IMR-90 (cell line): Measurements from ENCODE around the gene PNCK. TPM values are rescaled to one million over a fixed set of nuclear protein-coding genes. Genes with fewer than 3 reads are reported as not detected.

Experiments used
- ATAC-seq: fragments of 200-7000 bp; cut with Tn5 transposase; 2 replicates; pipeline ENCODE4 v1.9.1; 2020; ENCODE audit warnings: low read depth, mild to moderate bottlenecking, moderate library complexity
- BruUV-seq: library from RNA; stranded (reverse); fragments of 400-500 nt; replicated peaks from 2 replicates; lab custom pipeline; 2021; lab: Mats Ljungman, UMichigan
- CTCF ChIA-PET: fragments of 300-600 bp; formaldehyde crosslinking; extraction: SDS; loops from one replicate; lab custom pipeline; 2021; ENCODE audit warnings: antibody characterized with exemption; lab: Yijun Ruan, JAX
- POLR2A ChIA-PET: fragments of 300-600 bp; sonication (Branson Sonifier 250); formaldehyde crosslinking; loops from one replicate; lab custom pipeline; 2022; ENCODE audit warnings: antibody characterized with exemption; ENCODE audit not compliant: unreplicated experiment; lab: Charles Lee
- DNase-seq: peaks from one replicate; pipeline ENCODE4 v3.0.0; 2013
- H2AFZ ChIP-seq: replicated peaks from 2 replicates; pipeline ENCODE3; 2013; ENCODE audit warnings: low read length, mild to moderate bottlenecking; ENCODE audit not compliant: poor library complexity
- H2AK5ac ChIP-seq: 2 replicates; pipeline ENCODE4 v1.6.1; 2013; ENCODE audit warnings: low read depth, low read length, inconsistent platforms
- H2AK9ac ChIP-seq: replicated peaks from 2 replicates; pipeline ENCODE3; 2013; ENCODE audit warnings: mild to moderate bottlenecking, low read depth, low read length, moderate library complexity; ENCODE audit not compliant: poor library complexity
- H2BK120ac ChIP-seq: 2 replicates; pipeline ENCODE4 v1.6.1; 2013; ENCODE audit warnings: low read depth, low read length, inconsistent platforms
- H2BK15ac ChIP-seq: 3 replicates; pipeline ENCODE4 v1.6.1; 2013; ENCODE audit warnings: low read depth, low read length, inconsistent platforms
- H2BK20ac ChIP-seq: 2 replicates; pipeline ENCODE4 v1.6.1; 2013; ENCODE audit warnings: low read depth, mild to moderate bottlenecking, inconsistent platforms, low read length, moderate library complexity
- H2BK5ac ChIP-seq: 2 replicates; pipeline ENCODE4 v1.6.1; 2013; ENCODE audit warnings: mild to moderate bottlenecking, low read depth, low read length, inconsistent platforms; ENCODE audit not compliant: poor library complexity, severe bottlenecking
- H3K14ac ChIP-seq: replicated peaks from 2 replicates; pipeline ENCODE4 v1.6.1; 2013; ENCODE audit warnings: low read depth, low read length, inconsistent platforms
- H3K18ac ChIP-seq: 2 replicates; pipeline ENCODE4 v1.6.1; 2013; ENCODE audit warnings: low read depth, low read length, control low read depth
- H3K23ac ChIP-seq: 2 replicates; pipeline ENCODE4 v1.6.1; 2013; ENCODE audit warnings: low read depth, low read length, inconsistent platforms
- H3K27ac ChIP-seq: 2 replicates; pipeline ENCODE4 v1.5.1; 2013; ENCODE audit warnings: mild to moderate bottlenecking, control low read depth, low read length; ENCODE audit not compliant: insufficient read depth
- H3K27me3 ChIP-seq: 2 replicates; pipeline ENCODE4 v1.6.1; 2013; ENCODE audit warnings: low read length; ENCODE audit not compliant: control insufficient read depth, insufficient read depth
- H3K36me3 ChIP-seq: 2 replicates; pipeline ENCODE4 v1.6.1; 2013; ENCODE audit warnings: low read length, mixed read lengths; ENCODE audit not compliant: control insufficient read depth, insufficient read depth
- H3K4ac ChIP-seq: 2 replicates; pipeline ENCODE4 v1.6.1; 2013; ENCODE audit warnings: low read depth, low read length, inconsistent platforms
- H3K4me1 ChIP-seq: 2 replicates; pipeline ENCODE4 v1.6.1; 2013; ENCODE audit warnings: low read length, mixed read lengths; ENCODE audit not compliant: control insufficient read depth, insufficient read depth
- H3K4me2 ChIP-seq: 2 replicates; pipeline ENCODE4 v1.6.1; 2013; ENCODE audit warnings: low read depth, mild to moderate bottlenecking, control low read depth, low read length, moderate library complexity
- H3K4me3 ChIP-seq: 2 replicates; pipeline ENCODE4 v1.5.1; 2013; ENCODE audit warnings: low read depth, mild to moderate bottlenecking, control low read depth, low read length, moderate library complexity; ENCODE audit not compliant: insufficient read depth
- H3K56ac ChIP-seq: 2 replicates; pipeline ENCODE4 v1.6.1; 2013; ENCODE audit warnings: low read length, inconsistent platforms; ENCODE audit not compliant: insufficient read depth; ENCODE audit errors: extremely low read depth
- H3K79me1 ChIP-seq, 2 experiments: 2 replicates each; pipeline ENCODE4 v1.6.1; 2013; ENCODE audit warnings: low read length in 2 of 2, inconsistent platforms in 1 of 2, low read depth in 1 of 2
- H3K9ac ChIP-seq: 2 replicates; pipeline ENCODE4 v1.6.1; 2013; ENCODE audit warnings: low read depth, low read length, control low read depth
- H3K9me1 ChIP-seq: 2 replicates; pipeline ENCODE4 v1.6.1; 2013; ENCODE audit warnings: low read length, inconsistent platforms; ENCODE audit not compliant: insufficient read depth
- H3K9me3 ChIP-seq: 2 replicates; pipeline ENCODE4 v1.6.1; 2013; ENCODE audit warnings: low read length; ENCODE audit not compliant: control insufficient read depth, insufficient read depth
- H4K20me1 ChIP-seq: 2 replicates; pipeline ENCODE4 v1.6.1; 2013; ENCODE audit warnings: low read length, inconsistent platforms; ENCODE audit not compliant: insufficient read depth
- H4K5ac ChIP-seq: 2 replicates; pipeline ENCODE4 v1.6.1; 2013; ENCODE audit warnings: mild to moderate bottlenecking, low read depth, low read length, control low read depth
- H4K8ac ChIP-seq, 2 experiments: 2 replicates each; pipeline ENCODE4 v1.6.1; 2013; ENCODE audit warnings: low read depth in 2 of 2, low read length in 2 of 2, control low read depth in 1 of 2, inconsistent platforms in 1 of 2
- H4K91ac ChIP-seq: 2 replicates; pipeline ENCODE4 v1.6.1; 2013; ENCODE audit warnings: low read depth, low read length, inconsistent platforms; ENCODE audit not compliant: insufficient read depth
- BHLHE40 ChIP-seq: fragments of 150-350 bp; IDR thresholded peaks from 2 replicates; pipeline ENCODE4 v1.6.1; 2016; ENCODE audit warnings: mild to moderate bottlenecking, low read depth, low read length
- CEBPB ChIP-seq: IDR thresholded peaks from 2 replicates; pipeline ENCODE4 v1.6.1; 2012; ENCODE audit warnings: low read depth, low read length, improper control_type of control experiment
- CHD1 ChIP-seq: IDR thresholded peaks from 2 replicates; pipeline ENCODE4 v1.6.1; 2012; ENCODE audit warnings: low read depth, low read length, improper control_type of control experiment
- FOS ChIP-seq: fragments of 150-350 bp; IDR thresholded peaks from 2 replicates; pipeline ENCODE4 v1.6.1; 2016; ENCODE audit warnings: low read depth, low read length
- MAFK ChIP-seq: IDR thresholded peaks from 2 replicates; pipeline ENCODE4 v1.6.1; 2012; ENCODE audit warnings: low read depth, low read length, improper control_type of control experiment
- MAZ ChIP-seq: IDR thresholded peaks from 2 replicates; pipeline ENCODE4 v1.6.1; 2012; ENCODE audit warnings: low read depth, mild to moderate bottlenecking, low read length, improper control_type of control experiment, moderate library complexity, borderline replicate concordance
- MXI1 ChIP-seq: IDR thresholded peaks from 2 replicates; pipeline ENCODE4 v1.6.1; 2012; ENCODE audit warnings: low read depth, mild to moderate bottlenecking, low read length, moderate library complexity, borderline replicate concordance
- NFE2L2 ChIP-seq: fragments of 150-350 bp; IDR thresholded peaks from 2 replicates; pipeline ENCODE4 v1.6.1; 2016; ENCODE audit warnings: low read depth, mild to moderate bottlenecking, low read length
- POLR2A ChIP-seq: IDR thresholded peaks from 2 replicates; pipeline ENCODE4 v1.6.1; 2012; ENCODE audit warnings: mild to moderate bottlenecking, low read depth, low read length
- RAD21 ChIP-seq: IDR thresholded peaks from 2 replicates; pipeline ENCODE4 v1.6.1; 2012; ENCODE audit warnings: low read length, improper control_type of control experiment
- RCOR1 ChIP-seq: IDR thresholded peaks from 2 replicates; pipeline ENCODE4 v1.6.1; 2012; ENCODE audit warnings: mild to moderate bottlenecking, low read length, improper control_type of control experiment; ENCODE audit not compliant: insufficient replicate concordance
- RFX5 ChIP-seq: IDR thresholded peaks from 2 replicates; pipeline ENCODE4 v1.8.0; 2012; ENCODE audit warnings: low read depth, mild to moderate bottlenecking, low read length, moderate library complexity
- SMC3 ChIP-seq: fragments of 150-350 bp; IDR thresholded peaks from 2 replicates; pipeline ENCODE4 v1.6.1; 2016; ENCODE audit warnings: low read depth, mild to moderate bottlenecking, antibody characterized with exemption, low read length, moderate library complexity
- WGBS, 2 experiments: methylation state at CpG; one replicate each; pipeline versions ENCODE4 v1.1.5 to v1.1.7; 2013; ENCODE audit warnings: missing lambda C conversion rate in 2 of 2; ENCODE audit not compliant: insufficient read length in 1 of 2; ENCODE audit errors: extremely low coverage in 2 of 2; 5-methylcytosine and 5-hydroxymethylcytosine counted together
- dilution Hi-C: fragments of 300-500 bp; cut with HindIII; formaldehyde crosslinking; loops from one replicate; pipeline ENCODE4 v1.14.3; 2018; ENCODE audit warnings: low sequenced_read_pairs; ENCODE audit not compliant: unreplicated experiment
- in situ Hi-C: fragments of 300-500 bp; cut with MboI; formaldehyde crosslinking; loops from 3 replicates; pipeline ENCODE4 v1.14.3; 2019; ENCODE audit warnings: low sequenced_read_pairs, inconsistent platforms, mixed read lengths
- intact Hi-C: fragments of 100-400 bp; cut with micrococcal nuclease; formaldehyde crosslinking; loops from 2 replicates; pipeline ENCODE4 v1.10.0; 2022
- polyA plus RNA-seq, 3 experiments: library from polyadenylated mRNA; depleted of rRNA; stranded (reverse); fragments of >200 nt; gene quantifications; 2 replicates each; pipeline ENCODE4 v1.2.3, GENCODE V29; 2012; ENCODE audit warnings: low replicate concordance in 1 of 3
- total RNA-seq: library from RNA; depleted of rRNA; stranded (reverse); fragments of >200 nt; gene quantifications from 2 replicates; pipeline ENCODE4 v1.2.3, GENCODE V29; 2012
- TF ChIP-seq, protein P1 (sequence below): fragments of 150-350 bp; IDR thresholded peaks from 2 replicates; pipeline ENCODE4 v1.6.1; 2016; ENCODE audit warnings: low read depth, mild to moderate bottlenecking, low read length, moderate library complexity, borderline replicate concordance
- TF ChIP-seq, protein P2 (sequence below): fragments of 150-350 bp; IDR thresholded peaks from 2 replicates; pipeline ENCODE4 v1.6.1; 2017; ENCODE audit warnings: mild to moderate bottlenecking, antibody characterized with exemption, low read length, low read depth
- TF ChIP-seq, protein P3 (sequence below): conservative IDR thresholded peaks from 2 replicates; pipeline ENCODE4 v1.5.1; 2012; ENCODE audit warnings: mild to moderate bottlenecking, low read depth, low read length, improper control_type of control experiment

Gene PNCK
- total and polyA plus RNA-seq, 2 of the 4 experiments (the other 2 are of a cell fraction) = 0.18 to 0.22 TPM

DNA sequence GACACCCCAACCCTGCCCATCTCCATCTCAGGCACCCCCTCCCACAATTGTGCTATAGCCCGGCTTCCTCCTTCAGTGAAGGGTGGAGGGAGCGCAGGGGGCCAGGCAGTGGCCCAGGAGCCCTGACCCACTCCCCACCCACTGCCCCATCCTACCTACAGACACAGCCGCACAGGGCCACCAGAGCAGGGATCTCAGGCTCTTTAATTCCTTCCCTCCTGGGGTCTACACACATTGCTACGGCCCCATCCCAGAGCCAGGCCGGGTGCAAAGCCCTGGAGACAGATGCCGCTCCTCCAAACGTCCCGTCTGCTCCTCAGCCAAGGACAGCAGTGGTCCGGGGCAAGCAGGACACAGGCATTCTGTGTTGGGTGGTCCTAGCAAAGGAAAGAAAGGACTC is 39.4 kb downstream of the PNCK start:
- Histone ChIP-seq H3K4me2 (no peak overlapping the region), H3K79me1 (no peaks in the 10 kb centered on the region), H2AK5ac (no peak overlapping the region), H4K8ac (no peak overlapping the region), H3K36me3 (no peaks in the 10 kb centered on the region), H2AK9ac (no peak overlapping the region), H3K4ac (no peak overlapping the region), H2BK120ac (no peak overlapping the region), H3K27me3 (peaks cover 22% of the 10 kb centered on the region; the same call in 1 of the 2 replicates), H3K9me1 (no peaks in the 10 kb centered on the region), H3K18ac (no peak overlapping the region), H2BK20ac (no peak overlapping the region), H2AFZ (no peak overlapping the region), H3K23ac (no peak overlapping the region), H2BK5ac (no peak overlapping the region), H3K9me3 (peaks cover 8% of the 10 kb centered on the region), H4K20me1 (no peaks in the 10 kb centered on the region), H3K27ac (no peak overlapping the region), H2BK15ac (no peak overlapping the region), H4K5ac (no peak overlapping the region), H3K4me1 (no peaks in the 10 kb centered on the region), H3K4me3 (no peak overlapping the region), H4K91ac (no peak overlapping the region), H3K56ac (no peak overlapping the region), H3K9ac (no peak overlapping the region), H3K14ac (no peak overlapping the region)
- WGBS, 2 experiments = 59% methylated on average over 3 of the region's 9 CpGs; no CpG with 5 or more reads in 1 of the 2 experiments
- intact Hi-C loops (no loop called here), dilution Hi-C loops (no loop called here), in situ Hi-C loops (no loop called here)
- BruUV-seq = no TSS peak
- ATAC-seq (no peak), DNase-seq (no peak)
- TF ChIP-seq, protein P1, sequence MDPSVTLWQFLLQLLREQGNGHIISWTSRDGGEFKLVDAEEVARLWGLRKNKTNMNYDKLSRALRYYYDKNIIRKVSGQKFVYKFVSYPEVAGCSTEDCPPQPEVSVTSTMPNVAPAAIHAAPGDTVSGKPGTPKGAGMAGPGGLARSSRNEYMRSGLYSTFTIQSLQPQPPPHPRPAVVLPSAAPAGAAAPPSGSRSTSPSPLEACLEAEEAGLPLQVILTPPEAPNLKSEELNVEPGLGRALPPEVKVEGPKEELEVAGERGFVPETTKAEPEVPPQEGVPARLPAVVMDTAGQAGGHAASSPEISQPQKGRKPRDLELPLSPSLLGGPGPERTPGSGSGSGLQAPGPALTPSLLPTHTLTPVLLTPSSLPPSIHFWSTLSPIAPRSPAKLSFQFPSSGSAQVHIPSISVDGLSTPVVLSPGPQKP = no peak
- TF ChIP-seq RCOR1 = no peak
- no peak for TF ChIP-seq RFX5
- no peak for TF ChIP-seq CHD1
- no peak for TF ChIP-seq MXI1
- TF ChIP-seq MAZ = no peak
- TF ChIP-seq FOS = no peak
- no peak for TF ChIP-seq NFE2L2
- no peak for TF ChIP-seq POLR2A
- TF ChIP-seq MAFK = no peak
- TF ChIP-seq SMC3 = no peak
- no peak for TF ChIP-seq CEBPB
- no peak for TF ChIP-seq BHLHE40
- TF ChIP-seq, protein P2, sequence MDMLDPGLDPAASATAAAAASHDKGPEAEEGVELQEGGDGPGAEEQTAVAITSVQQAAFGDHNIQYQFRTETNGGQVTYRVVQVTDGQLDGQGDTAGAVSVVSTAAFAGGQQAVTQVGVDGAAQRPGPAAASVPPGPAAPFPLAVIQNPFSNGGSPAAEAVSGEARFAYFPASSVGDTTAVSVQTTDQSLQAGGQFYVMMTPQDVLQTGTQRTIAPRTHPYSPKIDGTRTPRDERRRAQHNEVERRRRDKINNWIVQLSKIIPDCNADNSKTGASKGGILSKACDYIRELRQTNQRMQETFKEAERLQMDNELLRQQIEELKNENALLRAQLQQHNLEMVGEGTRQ = no peak
- TF ChIP-seq, protein P3, sequence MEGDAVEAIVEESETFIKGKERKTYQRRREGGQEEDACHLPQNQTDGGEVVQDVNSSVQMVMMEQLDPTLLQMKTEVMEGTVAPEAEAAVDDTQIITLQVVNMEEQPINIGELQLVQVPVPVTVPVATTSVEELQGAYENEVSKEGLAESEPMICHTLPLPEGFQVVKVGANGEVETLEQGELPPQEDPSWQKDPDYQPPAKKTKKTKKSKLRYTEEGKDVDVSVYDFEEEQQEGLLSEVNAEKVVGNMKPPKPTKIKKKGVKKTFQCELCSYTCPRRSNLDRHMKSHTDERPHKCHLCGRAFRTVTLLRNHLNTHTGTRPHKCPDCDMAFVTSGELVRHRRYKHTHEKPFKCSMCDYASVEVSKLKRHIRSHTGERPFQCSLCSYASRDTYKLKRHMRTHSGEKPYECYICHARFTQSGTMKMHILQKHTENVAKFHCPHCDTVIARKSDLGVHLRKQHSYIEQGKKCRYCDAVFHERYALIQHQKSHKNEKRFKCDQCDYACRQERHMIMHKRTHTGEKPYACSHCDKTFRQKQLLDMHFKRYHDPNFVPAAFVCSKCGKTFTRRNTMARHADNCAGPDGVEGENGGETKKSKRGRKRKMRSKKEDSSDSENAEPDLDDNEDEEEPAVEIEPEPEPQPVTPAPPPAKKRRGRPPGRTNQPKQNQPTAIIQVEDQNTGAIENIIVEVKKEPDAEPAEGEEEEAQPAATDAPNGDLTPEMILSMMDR = no peak
- no peak for TF ChIP-seq RAD21
- CTCF ChIA-PET = no interaction called here
- POLR2A ChIA-PET = no interaction called here
